Mucosa of rectum (tissue), 2 donors: ENCODE measurements around the gene RNF223.

ENCODE experiments used
- H3K27ac ChIP-seq, 2 donors: one replicate each; pipeline ENCODE4 v1.7.0; 2013; ENCODE audit warnings: inconsistent platforms in 2 of 2, low read depth in 2 of 2, low read length in 2 of 2
- H3K27me3 ChIP-seq, 2 donors: one replicate each; pipeline ENCODE4 v1.7.0; 2013; ENCODE audit warnings: low read length in 2 of 2; ENCODE audit not compliant: control insufficient read depth in 2 of 2, insufficient read depth in 2 of 2
- H3K36me3 ChIP-seq, 2 donors: one replicate each; pipeline ENCODE4 v1.7.0; 2013; ENCODE audit warnings: low read length in 2 of 2; ENCODE audit not compliant: control insufficient read depth in 2 of 2, insufficient read depth in 2 of 2
- H3K4me1 ChIP-seq, 2 donors: one replicate each; pipeline ENCODE4 v1.7.0; 2013; ENCODE audit warnings: low read length in 2 of 2, mild to moderate bottlenecking in 1 of 2; ENCODE audit not compliant: control insufficient read depth in 2 of 2, insufficient read depth in 2 of 2
- H3K4me3 ChIP-seq, 2 donors: one replicate each; pipeline ENCODE4 v1.7.0; 2013; ENCODE audit warnings: low read length in 2 of 2
- H3K9ac ChIP-seq, 2 donors: one replicate each; pipeline ENCODE4 v1.7.0; 2013; ENCODE audit warnings: low read length in 2 of 2, low read depth in 1 of 2, mild to moderate bottlenecking in 1 of 2
- H3K9me3 ChIP-seq, 2 donors: one replicate each; pipeline ENCODE4 v1.7.0; 2013; ENCODE audit warnings: low read length in 2 of 2; ENCODE audit not compliant: control insufficient read depth in 2 of 2
- donor health status: healthy.
- donor health status: Normal muscosa, but diverticular disease.

RNF223 gene

DNA sequence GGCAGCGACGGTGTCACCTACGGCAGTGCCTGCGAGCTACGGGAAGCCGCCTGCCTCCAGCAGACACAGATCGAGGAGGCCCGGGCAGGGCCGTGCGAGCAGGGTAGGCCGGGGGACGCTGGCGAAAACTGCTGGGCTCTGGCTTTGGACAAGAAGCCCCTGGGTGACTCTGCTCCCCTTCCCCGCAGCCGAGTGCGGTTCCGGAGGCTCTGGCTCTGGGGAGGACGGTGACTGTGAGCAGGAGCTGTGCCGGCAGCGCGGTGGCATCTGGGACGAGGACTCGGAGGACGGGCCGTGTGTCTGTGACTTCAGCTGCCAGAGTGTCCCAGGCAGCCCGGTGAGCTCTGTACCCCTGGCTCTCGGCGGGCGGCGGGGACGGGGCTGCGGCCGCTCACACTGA is 30.2 kb downstream of the RNF223 start:
- Histone ChIP-seq H3K4me3 (no peak overlapping the region), H3K27me3 (peaks cover 0 to 1% of the 10 kb centered on the region in 2 donors), H3K9ac (no peak overlapping the region), H3K27ac (no peak overlapping the region), H3K9me3 (no peaks in the 10 kb centered on the region), H3K36me3 (peaks cover 3 to 6% of the 10 kb centered on the region in 2 donors), H3K4me1 (peaks cover 8 to 9% of the 10 kb centered on the region in 2 donors)

- peaks cover 0 to 3% of the 10 kb centered on the region in 2 donors for H3K27me3 ChIP-seq
- H3K4me1 ChIP-seq, result peaks cover 8 to 9% of the 10 kb centered on the region in 2 donors
- peaks cover 3 to 6% of the 10 kb centered on the region in 2 donors for H3K36me3 ChIP-seq
- no peak overlapping the region for H3K4me3 ChIP-seq
- no peak overlapping the region for H3K27ac ChIP-seq
- no peak overlapping the region for H3K9ac ChIP-seq
- H3K9me3 ChIP-seq, result no peaks in the 10 kb centered on the region
Observed at GRCh38 chr1:1043411-1043810, 30.7 kb downstream of the RNF223 start.

- H3K36me3 ChIP-seq, result peaks cover 3 to 6% of the 10 kb centered on the region in 2 donors
- H3K4me1 ChIP-seq, result peaks cover 8 to 9% of the 10 kb centered on the region in 2 donors
- H3K27ac ChIP-seq, result no peak overlapping the region
- peaks cover 0 to 3% of the 10 kb centered on the region in 2 donors for H3K27me3 ChIP-seq
- no peak overlapping the region for H3K4me3 ChIP-seq
- no peak overlapping the region for H3K9ac ChIP-seq
- H3K9me3 ChIP-seq, result no peaks in the 10 kb centered on the region
Observed at GRCh38 chr1:1042835-1043234, 31.3 kb downstream of the RNF223 start.

- Histone ChIP-seq H3K27ac (no peak overlapping the region), H3K9ac (no peak overlapping the region), H3K4me1 (peaks cover 8 to 9% of the 10 kb centered on the region in 2 donors), H3K4me3 (no peak overlapping the region), H3K27me3 (peaks cover 0 to 5% of the 10 kb centered on the region in 2 donors), H3K36me3 (peaks cover 0 to 3% of the 10 kb centered on the region in 2 donors), H3K9me3 (no peaks in the 10 kb centered on the region)
Observed at GRCh38 chr1:1041873-1042272, 32.2 kb downstream of the RNF223 start.

DNA sequence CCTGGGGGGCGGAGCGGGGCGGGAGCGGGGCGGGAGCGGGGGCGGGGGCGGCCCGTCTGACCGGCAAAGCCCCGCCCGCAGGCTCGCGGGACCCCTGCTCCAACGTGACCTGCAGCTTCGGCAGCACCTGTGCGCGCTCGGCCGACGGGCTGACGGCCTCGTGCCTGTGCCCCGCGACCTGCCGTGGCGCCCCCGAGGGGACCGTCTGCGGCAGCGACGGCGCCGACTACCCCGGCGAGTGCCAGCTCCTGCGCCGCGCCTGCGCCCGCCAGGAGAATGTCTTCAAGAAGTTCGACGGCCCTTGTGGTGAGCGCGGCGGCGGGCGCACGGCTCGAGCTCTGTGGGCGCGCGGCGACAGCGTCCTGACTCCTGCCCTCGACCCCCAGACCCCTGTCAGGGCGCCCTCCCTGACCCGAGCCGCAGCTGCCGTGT is 33.0 kb downstream of the RNF223 start:
- H3K27ac ChIP-seq, result no peak overlapping the region
- H3K9ac ChIP-seq, result no peak overlapping the region
- no peak overlapping the region for H3K4me3 ChIP-seq
- H3K36me3 ChIP-seq, result peaks cover 0 to 2% of the 10 kb centered on the region in 2 donors
- peaks cover 8 to 9% of the 10 kb centered on the region in 2 donors for H3K4me1 ChIP-seq
- H3K9me3 ChIP-seq, result no peaks in the 10 kb centered on the region
- peaks cover 0 to 6% of the 10 kb centered on the region in 2 donors for H3K27me3 ChIP-seq

GRCh38 chr1:1040004-1040991 is 33.8 kb downstream of the RNF223 start:
- H3K4me1 ChIP-seq, result peaks cover 8 to 9% of the 10 kb centered on the region in 2 donors
- H3K36me3 ChIP-seq, result peaks cover 0 to 2% of the 10 kb centered on the region in 2 donors
- H3K27ac ChIP-seq, result no peak overlapping the region
- peaks cover 0 to 6% of the 10 kb centered on the region in 2 donors for H3K27me3 ChIP-seq
- no peak overlapping the region for H3K9ac ChIP-seq
- H3K4me3 ChIP-seq, result peak overlapping the region; percentile 36 to 37
- no peaks in the 10 kb centered on the region for H3K9me3 ChIP-seq

GRCh38 chr1:1039145-1039910 is 34.8 kb downstream of the RNF223 start:
- peaks cover 8 to 9% of the 10 kb centered on the region in 2 donors for H3K4me1 ChIP-seq
- H3K27me3 ChIP-seq, result peaks cover 0 to 6% of the 10 kb centered on the region in 2 donors
- peaks cover 0 to 2% of the 10 kb centered on the region in 2 donors for H3K36me3 ChIP-seq
- no peaks in the 10 kb centered on the region for H3K9me3 ChIP-seq
- no peak overlapping the region for H3K27ac ChIP-seq
- H3K9ac ChIP-seq, result no peak overlapping the region
- H3K4me3 ChIP-seq, result no peak overlapping the region

DNA sequence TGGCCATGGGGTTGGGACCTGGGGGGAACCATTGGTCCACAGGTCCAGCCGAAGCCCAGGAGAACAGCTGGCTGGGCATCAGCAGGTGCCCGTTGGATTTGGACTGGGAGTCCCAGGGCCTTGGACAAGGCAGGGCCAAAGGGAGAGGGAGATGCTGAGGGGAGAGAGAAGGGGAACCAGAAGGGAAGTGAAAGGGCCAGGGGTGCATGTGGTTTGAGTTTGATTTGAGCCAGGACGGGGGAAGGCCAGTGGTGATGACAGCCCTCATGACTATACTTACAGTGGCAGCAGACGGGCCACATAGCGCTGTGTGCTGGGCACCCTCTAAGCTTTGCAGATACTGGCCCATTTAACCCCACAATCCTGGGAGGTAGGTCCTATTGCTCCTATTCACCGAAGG is 35.4 kb downstream of the RNF223 start:
- H3K9ac ChIP-seq, result no peak overlapping the region
- no peak overlapping the region for H3K27ac ChIP-seq
- no peak overlapping the region for H3K4me3 ChIP-seq
- H3K27me3 ChIP-seq, result peaks cover 0 to 6% of the 10 kb centered on the region in 2 donors
- peaks cover 0 to 2% of the 10 kb centered on the region in 2 donors for H3K36me3 ChIP-seq
- no peaks in the 10 kb centered on the region for H3K9me3 ChIP-seq
- H3K4me1 ChIP-seq, result peaks cover 8 to 14% of the 10 kb centered on the region in 2 donors

DNA sequence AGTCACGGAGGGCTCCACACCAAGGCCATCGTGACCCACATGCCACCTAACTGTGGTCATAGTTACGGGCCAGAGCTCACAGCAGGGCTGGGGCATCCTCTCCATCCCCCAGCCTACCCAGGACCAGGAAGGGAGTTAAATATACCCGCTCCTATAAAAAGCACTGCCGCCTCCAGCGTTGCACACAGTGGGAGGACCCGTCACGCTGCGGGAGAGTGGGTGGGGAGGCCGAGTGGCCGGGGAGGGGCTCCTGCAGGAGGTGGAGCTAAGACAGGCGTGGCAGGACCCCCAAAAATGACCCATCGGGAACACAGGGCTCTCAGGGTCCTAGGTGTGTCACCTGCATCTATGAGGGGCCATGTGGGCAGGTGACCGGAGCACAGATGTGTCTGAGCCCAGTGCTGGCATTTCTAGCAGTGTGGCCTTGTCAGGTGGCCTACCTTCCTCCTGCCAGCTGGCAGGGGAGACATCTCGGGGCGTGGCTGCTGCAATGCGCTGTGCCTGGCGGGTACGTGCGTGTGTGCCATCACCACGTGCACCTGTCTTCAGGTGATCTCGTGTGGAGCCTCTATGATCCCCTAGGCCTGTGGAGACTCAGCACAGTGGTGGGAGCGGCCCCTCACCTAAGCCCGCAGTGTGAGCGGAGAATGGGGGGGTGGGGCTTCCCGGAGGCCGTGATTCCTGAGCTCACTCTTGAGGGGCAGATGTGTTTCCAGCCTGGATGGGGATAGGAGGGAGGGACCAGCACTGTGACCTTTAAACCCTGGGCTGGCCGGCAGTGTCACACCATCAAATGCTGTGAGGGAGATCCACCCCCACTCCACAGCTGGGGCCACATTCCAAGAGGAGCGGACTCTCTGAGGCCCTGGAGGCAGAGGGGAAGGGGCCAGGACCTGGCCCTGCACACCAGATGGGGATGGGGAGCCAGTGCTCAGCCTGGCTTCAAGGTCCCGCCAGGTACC is 36.5 kb downstream of the RNF223 start:
- Histone ChIP-seq H3K9ac (no peak overlapping the region), H3K27me3 (peaks cover 0 to 6% of the 10 kb centered on the region in 2 donors), H3K4me1 (peaks cover 13 to 14% of the 10 kb centered on the region in 2 donors), H3K36me3 (no peaks in the 10 kb centered on the region), H3K27ac (no peak overlapping the region), H3K4me3 (no peak overlapping the region), H3K9me3 (no peaks in the 10 kb centered on the region)
